Fibroblast of pulmonary artery (primary cell): ENCODE data around the gene SRCAP.

ENCODE experiments used
- DNase-seq: peaks from one replicate; pipeline ENCODE4 v3.0.0-alpha.2; 2010; ENCODE audit warnings: low read depth
- H3K4me3 ChIP-seq: replicated peaks from 2 replicates; pipeline ENCODE4 v1.5.1; 2011; ENCODE audit warnings: low read depth, mild to moderate bottlenecking, control low read depth, low read length, moderate library complexity
- CTCF ChIP-seq: IDR thresholded peaks from 2 replicates; pipeline ENCODE4 v1.5.1; 2011; ENCODE audit warnings: mild to moderate bottlenecking, control low read depth, low read length, inconsistent platforms; ENCODE audit errors: missing control alignments

The SRCAP gene

DNA sequence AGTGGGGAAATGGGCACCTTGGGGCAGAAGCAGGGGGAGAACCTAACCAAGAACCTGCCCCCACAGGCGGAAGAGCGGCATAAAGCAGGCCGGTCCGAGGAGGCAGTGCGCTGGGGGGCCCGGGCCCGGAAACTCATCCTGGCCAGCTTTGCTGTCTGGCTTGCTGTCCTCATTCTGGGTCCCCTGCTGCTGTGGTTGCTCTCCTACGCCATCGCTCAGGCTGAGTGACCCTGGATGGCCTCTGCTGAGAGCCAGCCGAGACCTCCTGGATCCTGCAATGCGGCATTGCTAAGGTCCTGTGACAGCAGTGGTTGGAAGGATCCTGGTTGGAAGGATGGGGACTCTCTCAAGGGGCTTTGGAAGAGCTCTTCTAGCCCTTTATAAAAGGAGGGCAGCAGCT is 44.7 kb downstream of the SRCAP start:
- DNase-seq = no peak
- no peak for TF ChIP-seq CTCF
- H3K4me3 ChIP-seq = no peak overlapping the region

- no peak overlapping the region for H3K4me3 ChIP-seq
- DNase-seq = no peak
- no peak for TF ChIP-seq CTCF
These were observed 45.2 kb downstream of the SRCAP start for GRCh38 chr16:30744183-30744582.

DNA sequence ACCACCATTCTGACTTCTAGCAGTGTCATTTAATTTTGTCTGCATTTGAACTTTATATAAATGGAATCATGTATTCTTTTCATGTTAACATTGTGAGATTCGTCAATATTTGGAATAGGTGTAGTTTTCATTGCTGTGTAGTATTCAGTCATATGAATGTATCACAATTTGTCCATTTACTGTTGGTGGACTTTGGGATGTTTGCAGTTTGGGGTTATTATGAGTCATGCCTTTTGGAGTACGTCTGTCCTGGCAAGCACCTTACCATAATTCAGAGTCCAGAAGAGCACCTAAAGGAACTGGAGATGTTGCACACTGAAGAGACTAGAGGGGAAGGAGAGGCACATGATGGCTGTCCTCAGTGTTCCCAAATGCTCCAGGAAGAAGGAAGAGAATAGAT is 46.1 kb downstream of the SRCAP start:
- H3K4me3 ChIP-seq = no peak overlapping the region
- no peak for DNase-seq
- no peak for TF ChIP-seq CTCF

GRCh38 chr16:30746638-30747175 is 47.7 kb downstream of the SRCAP start:
- TF ChIP-seq CTCF = no peak
- H3K4me3 ChIP-seq = no peak overlapping the region
- DNase-seq = no peak

DNA sequence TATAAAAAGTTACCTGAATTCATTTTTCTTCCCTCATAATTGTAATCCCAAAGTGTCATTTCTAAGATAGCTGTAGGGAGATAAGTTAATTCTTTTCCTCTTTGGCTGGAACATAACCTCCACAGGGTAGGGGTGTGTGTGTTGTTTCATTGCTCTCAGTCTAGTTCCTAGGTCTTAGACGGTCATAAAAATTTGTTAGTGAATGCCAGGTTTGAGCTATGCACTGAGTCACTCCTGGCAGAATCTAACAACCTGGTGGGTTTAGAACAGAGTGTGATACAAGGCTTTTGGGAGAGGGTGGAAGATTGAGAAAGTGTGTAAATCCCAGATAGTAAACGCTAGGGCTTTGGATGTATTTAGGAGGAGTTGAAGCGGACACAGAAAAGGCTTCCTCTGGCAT is 48.4 kb downstream of the SRCAP start:
- no peak for DNase-seq
- H3K4me3 ChIP-seq = peak overlapping the region; percentile 80
- TF ChIP-seq CTCF = no peak

- H3K4me3 ChIP-seq = peak within 1 kb of the TSS; percentile 80
- no peak for TF ChIP-seq CTCF
- peak; percentile 99 for DNase-seq
These were observed 49.0 kb downstream of the SRCAP start, which contains the start of gene PHKG2 for GRCh38 chr16:30747799-30748633. Gene PHKG2, plus strand, starts transcription at chr16:30748425. Its CDS starts 396 bp downstream, at chr16:30748821.
